Fibroblast of lung (primary cell): Measurements from ENCODE around the gene IREB2. TPM values are rescaled to one million over a fixed set of nuclear protein-coding genes. Genes with fewer than 3 reads are reported as not detected.

Source experiments
- DNase-seq, 2 donors: peaks; one replicate each; pipeline versions ENCODE4 v3.0.0 to v3.0.0-alpha.2; 2010; ENCODE audit warnings: low read depth in 2 of 2
- H2AFZ ChIP-seq: 2 replicates; pipeline ENCODE4 v1.5.1; 2012; ENCODE audit warnings: low read length, control low read depth, inconsistent platforms
- H3K27ac ChIP-seq: 2 replicates; pipeline ENCODE4 v1.5.1; 2011; ENCODE audit warnings: low read length, control low read depth; ENCODE audit not compliant: insufficient read depth
- H3K27me3 ChIP-seq: 2 replicates; pipeline ENCODE4 v1.5.1; 2011; ENCODE audit warnings: mild to moderate bottlenecking, low read length; ENCODE audit not compliant: control insufficient read depth, insufficient read depth
- H3K36me3 ChIP-seq: 2 replicates; pipeline ENCODE4 v1.5.1; 2011; ENCODE audit warnings: low read length; ENCODE audit not compliant: control insufficient read depth, insufficient read depth
- H3K4me1 ChIP-seq: 2 replicates; pipeline ENCODE4 v1.5.1; 2011; ENCODE audit warnings: low read length; ENCODE audit not compliant: control insufficient read depth, insufficient read depth; ENCODE audit errors: extremely low read depth
- H3K4me2 ChIP-seq: 2 replicates; pipeline ENCODE4 v1.5.1; 2011; ENCODE audit warnings: low read length, control low read depth; ENCODE audit not compliant: insufficient read depth; ENCODE audit errors: extremely low read depth
- H3K4me3 ChIP-seq, 4 experiments: fragments of 200-600 bp in 1 of 4; sonication (generic) in 1 of 4; replicated peaks in 1 of 4; 2 replicates each; pipeline ENCODE4 v1.5.1; 2011 to 2016; ENCODE audit warnings: low read length in 4 of 4, low read depth in 3 of 4, mild to moderate bottlenecking in 3 of 4, control low read depth in 2 of 4, inconsistent platforms in 1 of 4, mixed read lengths in 1 of 4; ENCODE audit not compliant: insufficient read depth in 1 of 4; ENCODE audit errors: control extremely low read depth in 1 of 4
- H3K79me2 ChIP-seq: 2 replicates; pipeline ENCODE4 v1.5.1; 2012; ENCODE audit warnings: mild to moderate bottlenecking, low read length, inconsistent platforms; ENCODE audit not compliant: control insufficient read depth, insufficient read depth
- H3K9ac ChIP-seq: 2 replicates; pipeline ENCODE4 v1.5.1; 2011; ENCODE audit warnings: mild to moderate bottlenecking, low read length, control low read depth; ENCODE audit not compliant: insufficient read depth
- H3K9me3 ChIP-seq: 2 replicates; pipeline ENCODE4 v1.5.1; 2012; ENCODE audit warnings: low read depth, low read length; ENCODE audit not compliant: control insufficient read depth, insufficient read depth
- H4K20me1 ChIP-seq: 2 replicates; pipeline ENCODE4 v1.5.1; 2011; ENCODE audit warnings: low read length; ENCODE audit not compliant: control insufficient read depth, insufficient read depth; ENCODE audit errors: extremely low read depth
- CTCF ChIP-seq, 2 donors: IDR thresholded peaks in 1 of 2; conservative IDR thresholded peaks in 1 of 2; 1 replicate in 1 of 2; 2 replicates in 1 of 2; pipeline ENCODE4 v1.5.1; 2011 to 2012; ENCODE audit warnings: low read length in 2 of 2, control low read depth in 1 of 2, inconsistent platforms in 1 of 2, low read depth in 1 of 2, mild to moderate bottlenecking in 1 of 2
- EZH2 ChIP-seq: IDR thresholded peaks from 2 replicates; pipeline ENCODE4 v1.5.1; 2012; ENCODE audit warnings: low read length, control low read depth, mild to moderate bottlenecking; ENCODE audit errors: missing control alignments
- polyA plus RNA-seq, 2 donors: library from polyadenylated mRNA; depleted of rRNA in 1 of 2; stranded (reverse) in 1 of 2; unstranded in 1 of 2; fragments of >200 nt; gene quantifications; 2 replicates each; pipeline ENCODE4 v1.2.1, GENCODE V29; 2011 to 2012; ENCODE audit warnings: missing spikeins in 1 of 2
- total RNA-seq: library from RNA; depleted of rRNA; stranded (reverse); fragments of >200 nt; gene quantifications from 2 replicates; pipeline ENCODE4 v1.2.1, GENCODE V29; 2014

IREB2 gene
- total and polyA plus RNA-seq, 2 donors (not counting 1 experiment from before 2014, with no cell fraction given): 20.3 to 30.6 TPM

GRCh38 chr15:78540871-78541743, 103.1 kb downstream of the IREB2 start:
- Histone ChIP-seq H3K36me3 (peaks cover 7% of the 10 kb centered on the region), H3K4me3 (peak overlapping the region; percentile 62 to 98 (median 86)), H3K27me3 (no peaks in the 10 kb centered on the region), H3K79me2 (peaks cover 31% of the 10 kb centered on the region), H3K4me1 (no peaks in the 10 kb centered on the region), H3K27ac (peak overlapping the region; percentile 84), H3K4me2 (peak overlapping the region; percentile 98), H3K9ac (peak overlapping the region; percentile 96), H4K20me1 (no peaks in the 10 kb centered on the region), H2AFZ (peak overlapping the region; percentile 39), H3K9me3 (no peaks in the 10 kb centered on the region)
- DNase-seq: peak in 1 of 2 donors; percentile 38
- no peak for TF ChIP-seq CTCF (conservative IDR thresholded peaks at IDR 0.05 in 1 of 2, IDR thresholded peaks at IDR 0.05 in 1 of 2; ENCODE audit: low read depth in 1 of 2, low read length in 2 of 2)

DNA sequence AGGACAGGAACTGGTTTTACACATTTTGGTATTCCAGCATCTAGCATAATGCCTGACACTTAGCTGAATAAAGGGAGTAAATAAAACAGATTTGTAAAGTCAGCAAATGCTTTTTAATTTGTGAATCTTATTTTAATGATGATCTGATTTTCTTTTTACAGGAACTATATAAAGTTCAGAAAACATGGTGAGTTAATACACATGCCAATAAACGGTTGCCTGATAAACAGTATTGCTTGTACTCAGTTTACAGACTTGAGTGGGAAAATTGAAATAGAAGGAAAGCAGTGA, 103.7 kb downstream of the IREB2 start:
- DNase-seq: no peak
- H3K36me3 ChIP-seq: peaks cover 7% of the 10 kb centered on the region
- peaks cover 31% of the 10 kb centered on the region for H3K79me2 ChIP-seq
- peak overlapping the region; percentile 62 to 98 (median 86) for H3K4me3 ChIP-seq
- H3K4me1 ChIP-seq: no peaks in the 10 kb centered on the region
- H3K9me3 ChIP-seq: no peaks in the 10 kb centered on the region
- H4K20me1 ChIP-seq: no peaks in the 10 kb centered on the region
- no peaks in the 10 kb centered on the region for H3K27me3 ChIP-seq
- H3K9ac ChIP-seq: peak overlapping the region; percentile 17
- peak overlapping the region; percentile 98 for H3K4me2 ChIP-seq
- H2AFZ ChIP-seq: no peak overlapping the region
- TF ChIP-seq EZH2: no peak
- TF ChIP-seq CTCF (conservative IDR thresholded peaks at IDR 0.05 in 1 of 2, IDR thresholded peaks at IDR 0.05 in 1 of 2; ENCODE audit: low read depth in 1 of 2, low read length in 2 of 2): no peak
- peak overlapping the region; percentile 84 for H3K27ac ChIP-seq

GRCh38 chr15:78542647-78543046, 104.6 kb downstream of the IREB2 start:
- no peak for DNase-seq
- Histone ChIP-seq H3K9me3 (no peaks in the 10 kb centered on the region), H3K79me2 (peaks cover 31% of the 10 kb centered on the region), H3K4me1 (no peaks in the 10 kb centered on the region), H3K27me3 (no peaks in the 10 kb centered on the region), H3K36me3 (peaks cover 7% of the 10 kb centered on the region), H2AFZ (no peak overlapping the region), H4K20me1 (no peaks in the 10 kb centered on the region), H3K4me2 (no peak overlapping the region), H3K27ac (no peak overlapping the region), H3K4me3 (no peak overlapping the region), H3K9ac (no peak overlapping the region)
- TF ChIP-seq CTCF (conservative IDR thresholded peaks at IDR 0.05 in 1 of 2, IDR thresholded peaks at IDR 0.05 in 1 of 2; ENCODE audit: low read depth in 1 of 2, low read length in 2 of 2): no peak
- no peak for TF ChIP-seq EZH2
